Activated CD4-positive, alpha-beta T cell treated with anti-CD3 and anti-CD28 coated beads for 24 hours (primary cell): ENCODE results near the gene LYPLAL1.
"Not testable (repeated sequence)": the region's sequence is repeated elsewhere in the genome, so short reads cannot be mapped to it uniquely, and the experiment has no call there.

Experiments used
- DNase-seq, 2 donors: peaks; one replicate each; pipeline ENCODE4 v3.0.0-alpha.2; 2020; ENCODE audit warnings: low read depth in 2 of 2

The LYPLAL1 gene

GRCh38 chr1:219215477-219215876 is 41.8 kb downstream of the LYPLAL1 start:
- no peak for DNase-seq

- no peak for DNase-seq
Measured at GRCh38 chr1:219220945-219221344, 47.3 kb downstream of the LYPLAL1 start.

GRCh38 chr1:219223496-219223895 is 49.8 kb downstream of the LYPLAL1 start:
- DNase-seq, result no peak

- no peak for DNase-seq
Measured at GRCh38 chr1:219226196-219226595, 52.5 kb downstream of the LYPLAL1 start.

DNA sequence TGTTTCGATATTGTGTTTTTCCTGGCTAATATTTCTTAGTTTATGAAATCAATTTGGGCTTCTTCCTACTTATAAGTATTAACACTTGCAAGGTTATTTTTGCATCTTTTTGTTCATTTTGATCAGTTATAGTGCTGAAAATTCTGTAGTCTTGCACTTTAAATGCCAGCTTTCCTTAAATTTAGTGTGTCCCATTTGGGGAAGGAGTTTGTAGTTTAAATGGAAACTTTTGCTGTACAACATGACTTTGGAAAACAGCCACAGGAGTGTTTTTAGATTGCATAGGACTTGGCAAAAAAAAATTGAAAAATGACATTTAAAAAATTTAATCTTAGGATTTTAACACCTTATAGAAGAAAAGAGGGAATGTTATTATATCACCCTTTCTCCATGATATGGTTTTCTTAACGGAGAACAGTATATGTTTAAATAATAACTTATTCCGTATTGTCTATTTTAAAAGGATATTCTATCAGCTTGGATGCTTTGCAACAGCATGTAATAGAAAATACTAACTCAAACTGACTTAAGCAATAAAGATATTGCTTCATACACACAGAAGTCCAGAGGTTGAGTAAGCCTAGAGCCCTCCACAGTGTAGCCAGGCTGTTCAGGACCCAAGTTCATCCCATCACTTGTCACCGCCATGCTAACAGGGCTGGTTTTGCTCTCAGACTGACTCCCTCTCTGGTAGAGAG is 53.8 kb downstream of the LYPLAL1 start:
- no peak for DNase-seq

GRCh38 chr1:219228058-219228419 is 54.4 kb downstream of the LYPLAL1 start:
- DNase-seq, result no peak

- DNase-seq, result no peak
Measured at GRCh38 chr1:219232890-219233289, 59.2 kb downstream of the LYPLAL1 start.

DNA sequence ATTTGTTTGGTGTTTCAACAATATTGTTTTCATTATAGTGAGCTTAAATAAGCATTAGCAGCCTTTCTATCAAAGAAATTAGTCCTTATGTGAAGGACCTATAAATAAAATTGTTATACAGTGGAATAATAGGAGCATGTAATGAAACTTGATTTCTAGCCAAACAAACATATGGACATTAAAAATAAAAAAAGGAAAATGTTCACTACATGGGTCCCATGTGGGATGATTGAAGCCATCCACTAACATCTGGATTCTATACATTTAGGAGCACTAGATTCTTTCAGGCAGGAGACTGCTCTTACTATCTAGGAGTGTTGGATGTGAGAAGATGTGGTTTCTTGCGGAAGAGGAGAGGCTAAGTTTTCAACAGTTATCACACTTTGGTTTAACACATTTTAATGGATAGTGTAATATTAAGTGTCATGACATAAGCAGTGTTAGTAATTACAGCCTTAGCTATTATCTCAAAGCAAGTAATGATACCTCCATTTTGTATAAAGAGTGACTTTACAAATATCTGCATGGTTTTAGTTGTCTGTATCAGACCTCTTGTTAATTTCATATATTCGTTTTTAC is 62.3 kb downstream of the LYPLAL1 start:
- DNase-seq, result no peak

DNA sequence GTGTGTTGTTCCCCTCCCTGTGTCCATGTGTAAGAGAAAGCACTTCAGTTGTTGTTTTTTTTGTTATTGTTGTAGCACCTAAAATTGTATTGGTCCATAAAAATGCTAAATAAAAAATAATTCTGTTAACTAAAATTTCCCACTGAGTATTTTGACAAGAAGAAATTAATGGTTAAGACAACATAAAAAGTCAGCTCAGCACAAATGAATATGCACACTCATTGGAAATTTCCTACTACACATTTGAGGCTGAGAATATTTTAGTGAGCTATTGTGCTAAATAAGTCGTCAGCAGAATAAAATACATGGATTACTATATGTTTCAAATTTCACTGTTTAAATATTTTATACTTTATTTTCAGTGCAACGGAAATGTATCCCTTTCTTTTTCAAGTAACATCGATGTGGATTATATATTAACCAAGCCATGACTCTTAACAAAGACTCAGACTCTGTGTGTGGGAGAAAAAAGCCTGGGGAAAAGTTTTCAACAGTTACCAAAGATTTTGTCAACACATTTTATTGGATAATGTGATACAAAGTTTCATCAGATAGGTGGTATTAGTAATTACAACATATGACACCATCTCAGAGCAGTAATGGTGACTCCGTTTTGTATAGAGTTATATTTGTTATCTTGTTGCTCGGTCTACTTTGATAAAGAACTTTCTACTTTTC is 63.4 kb downstream of the LYPLAL1 start:
- no peak for DNase-seq

DNA sequence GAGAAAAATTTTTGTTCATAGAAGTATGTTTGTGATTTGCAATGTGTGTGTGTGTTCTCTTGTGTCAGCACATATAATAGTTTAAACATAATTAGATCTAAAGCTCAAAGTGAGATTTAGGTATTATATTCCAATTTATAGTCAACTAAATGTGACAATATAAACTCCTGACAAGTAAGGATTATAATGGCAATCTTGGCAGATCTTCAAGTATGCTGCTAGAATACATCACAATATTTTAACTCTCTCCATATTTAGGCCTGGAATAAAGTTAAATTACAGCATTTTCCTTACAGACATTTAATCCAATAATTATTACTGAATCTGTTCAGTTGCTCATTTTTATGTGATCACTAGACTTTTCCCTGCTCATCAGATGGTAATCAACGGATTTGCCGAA is 65.8 kb downstream of the LYPLAL1 start:
- no peak for DNase-seq

- no peak for DNase-seq
Measured at GRCh38 chr1:219244864-219245263, 71.2 kb downstream of the LYPLAL1 start.

DNA sequence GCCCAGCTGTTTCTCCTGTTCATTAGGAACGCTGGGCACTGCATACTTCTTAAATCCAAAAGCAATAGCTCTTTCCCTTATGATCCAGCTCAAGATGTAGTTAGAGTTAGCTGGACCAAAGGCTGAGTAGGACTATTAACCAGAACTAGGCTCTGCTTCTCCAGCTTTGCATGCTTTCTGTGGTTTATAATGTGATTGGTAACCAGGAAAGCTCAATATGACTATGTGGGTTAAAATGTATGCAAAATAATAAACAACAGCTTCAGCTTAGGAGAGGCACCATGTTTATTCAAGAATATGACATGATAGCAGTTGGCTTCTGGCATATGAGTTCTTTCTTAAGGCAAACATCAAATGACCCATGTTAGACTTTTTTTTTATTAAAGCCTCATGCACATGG is 73.8 kb downstream of the LYPLAL1 start:
- no peak for DNase-seq

- not testable (repeated sequence) for DNase-seq
Measured at GRCh38 chr1:219250468-219250867, 76.8 kb downstream of the LYPLAL1 start.

DNA sequence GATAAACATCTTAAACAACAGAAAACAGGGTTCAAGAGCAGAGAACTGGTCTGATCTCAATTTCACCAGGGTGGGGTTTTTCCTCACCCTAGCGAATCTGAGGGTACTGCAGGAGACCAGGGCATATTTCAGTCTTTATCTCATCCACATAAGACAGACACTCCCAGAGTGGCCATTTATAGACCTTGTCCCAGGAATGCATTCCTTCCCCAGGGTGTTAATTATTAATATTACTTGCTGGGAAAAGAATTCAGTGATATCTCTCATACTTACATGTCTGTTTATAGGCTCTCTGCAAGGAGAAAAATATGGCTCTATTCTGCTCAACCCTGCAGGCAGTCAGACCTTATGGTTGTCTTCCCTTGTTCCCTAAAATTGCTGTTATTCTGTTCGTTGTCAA is 84.1 kb downstream of the LYPLAL1 start:
- DNase-seq, result no peak

DNA sequence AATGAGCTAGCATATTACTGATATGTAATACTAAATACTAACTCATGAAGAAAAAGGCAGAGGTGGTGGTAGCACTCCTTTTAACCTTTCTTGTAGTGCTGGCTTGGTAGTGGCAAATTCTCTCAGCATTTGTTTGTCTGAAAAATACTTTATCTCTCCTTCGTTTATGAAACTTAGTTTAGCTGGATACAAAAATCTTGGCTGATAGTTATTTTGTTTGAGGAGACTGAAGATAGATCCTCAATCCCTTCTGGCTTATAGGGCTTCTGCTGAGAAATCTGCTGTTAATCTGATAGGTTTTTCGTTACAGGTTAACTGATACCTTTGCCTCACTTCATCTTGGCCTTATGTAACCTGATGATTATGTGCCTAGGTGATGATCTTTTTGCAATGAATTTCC is 87.8 kb downstream of the LYPLAL1 start:
- DNase-seq, result no peak
